GM21717 (cell line): ENCODE measurements around the gene MACF1.
"Not testable (repeated sequence)": the region's sequence is repeated elsewhere in the genome, so short reads cannot be mapped to it uniquely, and the experiment has no call there.

ENCODE experiments used
- ATAC-seq: cut with Tn5 transposase; IDR thresholded peaks from one replicate; pipeline ENCODE4 v1.9.1; 2021; ENCODE audit warnings: mild to moderate bottlenecking, moderate library complexity; ENCODE audit not compliant: unreplicated experiment

MACF1 gene

DNA sequence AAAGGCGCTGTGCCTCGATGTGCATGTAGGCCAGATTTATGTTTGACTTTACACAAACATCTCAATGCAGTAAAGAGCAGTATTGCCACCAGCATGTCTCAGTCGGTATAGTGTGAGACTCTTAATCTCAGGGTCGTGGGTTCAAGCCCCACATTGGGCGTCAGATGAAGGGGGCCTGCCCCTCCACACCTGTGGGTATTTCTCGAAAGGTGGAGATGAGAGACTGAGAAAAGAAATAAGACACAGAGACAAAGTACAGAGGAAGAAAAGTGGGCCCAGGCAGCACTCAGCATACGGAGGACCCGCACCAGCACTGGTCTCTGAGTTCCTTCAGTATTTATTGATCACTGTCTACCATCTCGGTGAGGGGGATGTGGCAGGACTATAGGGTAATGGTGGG lies 299.9 kb downstream of the MACF1 start:
- not testable (repeated sequence) for ATAC-seq

GRCh38 chr1:39505289-39505688 lies 300.8 kb downstream of the MACF1 start:
- no peak for ATAC-seq

GRCh38 chr1:39507230-39507928 lies 302.9 kb downstream of the MACF1 start:
- ATAC-seq, result no peak

- ATAC-seq, result no peak
Measured at GRCh38 chr1:39508266-39508665, 303.8 kb downstream of the MACF1 start.

DNA sequence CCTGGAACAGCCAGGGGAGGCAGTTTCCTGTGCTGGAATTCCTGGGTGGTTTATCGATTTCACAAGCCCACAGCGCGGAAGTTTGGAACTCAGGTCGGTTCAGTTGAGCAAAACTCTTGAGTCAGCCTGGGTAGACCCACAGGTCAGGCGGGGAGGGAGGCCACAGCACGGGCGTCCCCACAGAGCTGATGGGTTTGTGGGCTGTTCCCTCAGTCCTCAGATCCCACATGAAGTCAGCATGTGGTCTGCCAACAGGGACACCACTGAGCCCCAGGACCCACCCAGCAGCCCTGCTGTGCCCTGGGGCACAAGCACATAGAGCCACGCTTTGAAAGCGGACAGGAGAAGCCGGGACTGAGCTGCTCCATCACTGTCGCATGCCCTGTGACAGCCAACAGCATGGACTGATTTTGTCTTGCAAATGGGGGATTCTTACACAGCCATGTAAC lies 304.4 kb downstream of the MACF1 start:
- ATAC-seq, result peak; percentile 20

DNA sequence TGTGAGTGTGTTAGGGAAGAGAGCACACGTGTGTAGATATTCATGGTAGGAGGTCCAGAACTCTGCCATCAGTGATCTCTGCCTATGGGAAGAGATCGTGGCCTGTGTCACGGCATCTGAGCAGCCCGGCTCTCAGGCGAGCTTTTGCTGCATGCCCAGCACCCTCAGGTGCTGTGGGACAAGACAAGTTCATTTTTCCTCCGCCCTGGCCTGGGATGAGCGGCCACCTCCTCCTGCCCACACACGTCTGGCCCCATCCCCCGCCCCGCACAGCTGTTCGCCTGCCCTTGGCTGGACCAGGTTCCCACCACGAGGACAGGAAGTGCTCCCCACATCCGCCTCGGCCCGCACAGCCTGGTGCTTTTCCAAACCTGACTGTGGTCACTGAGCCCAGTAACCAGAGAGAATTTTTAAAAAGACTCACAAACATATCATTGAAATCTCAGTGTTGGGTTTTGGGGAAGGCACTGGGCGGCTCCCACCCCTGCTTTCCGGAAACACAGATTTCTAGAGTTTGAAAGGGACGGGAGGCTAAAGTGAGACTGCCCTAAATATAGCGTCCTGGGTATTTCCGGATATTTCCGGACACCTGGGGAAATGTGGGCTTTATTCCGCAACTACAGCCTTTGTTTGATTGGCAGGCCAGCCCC lies 305.0 kb downstream of the MACF1 start:
- peak; percentile 56 for ATAC-seq

GRCh38 chr1:39510570-39511186 lies 306.2 kb downstream of the MACF1 start:
- not testable (repeated sequence) for ATAC-seq

GRCh38 chr1:39511477-39511876 lies 307.0 kb downstream of the MACF1 start:
- not testable (repeated sequence) for ATAC-seq

- ATAC-seq, result not testable (repeated sequence)
Measured at GRCh38 chr1:39512234-39512847, 307.8 kb downstream of the MACF1 start.

DNA sequence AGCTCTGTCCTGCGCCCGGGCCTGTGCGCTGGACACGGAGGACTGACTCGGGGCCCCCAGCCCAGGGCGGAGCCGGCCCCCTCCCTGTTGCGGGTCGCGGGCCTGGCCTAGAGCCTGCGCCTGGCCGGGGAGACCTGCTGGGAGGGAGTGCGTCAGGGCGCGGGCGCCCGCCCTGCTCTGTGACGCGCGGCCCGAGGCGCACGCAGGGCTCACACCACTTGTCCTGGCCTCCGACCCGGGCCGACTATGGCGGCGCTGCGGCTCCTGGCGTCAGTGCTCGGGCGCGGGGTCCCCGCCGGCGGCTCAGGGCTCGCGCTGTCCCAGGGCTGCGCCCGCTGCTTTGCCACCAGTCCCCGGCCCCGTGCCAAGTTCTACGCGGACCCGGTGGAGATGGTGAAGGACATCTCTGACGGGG lies 310.2 kb downstream of the MACF1 start:
- ATAC-seq, result not testable (repeated sequence)

DNA sequence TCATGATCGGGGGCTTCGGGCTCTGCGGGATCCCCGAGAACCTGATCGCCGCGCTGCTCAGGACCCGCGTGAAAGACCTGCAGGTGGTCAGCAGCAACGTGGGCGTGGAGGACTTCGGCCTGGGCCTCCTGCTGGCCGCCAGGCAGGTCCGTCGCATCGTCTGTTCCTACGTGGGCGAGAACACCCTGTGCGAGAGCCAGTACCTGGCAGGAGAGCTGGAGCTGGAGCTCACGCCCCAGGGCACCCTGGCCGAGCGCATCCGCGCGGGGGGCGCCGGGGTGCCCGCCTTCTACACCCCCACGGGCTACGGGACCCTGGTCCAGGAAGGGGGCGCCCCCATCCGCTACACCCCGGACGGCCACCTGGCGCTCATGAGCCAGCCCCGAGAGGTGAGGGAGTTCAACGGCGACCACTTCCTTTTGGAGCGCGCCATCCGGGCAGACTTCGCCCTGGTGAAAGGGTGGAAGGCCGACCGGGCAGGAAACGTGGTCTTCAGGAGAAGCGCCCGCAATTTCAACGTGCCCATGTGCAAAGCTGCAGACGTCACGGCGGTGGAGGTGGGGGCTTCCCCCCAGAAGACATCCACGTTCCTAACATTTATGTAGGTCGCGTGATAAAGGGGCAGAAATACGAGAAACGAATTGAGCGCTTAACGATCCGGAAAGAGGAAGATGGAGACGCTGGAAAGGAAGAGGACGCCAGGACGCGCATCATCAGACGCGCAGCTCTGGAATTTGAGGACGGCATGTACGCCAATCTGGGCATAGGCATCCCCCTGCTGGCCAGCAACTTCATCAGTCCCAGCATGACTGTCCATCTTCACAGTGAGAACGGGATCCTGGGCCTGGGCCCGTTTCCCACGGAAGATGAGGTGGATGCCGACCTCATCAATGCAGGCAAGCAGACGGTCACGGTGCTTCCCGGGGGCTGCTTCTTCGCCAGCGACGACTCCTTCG lies 310.9 kb downstream of the MACF1 start:
- not testable (repeated sequence) for ATAC-seq

DNA sequence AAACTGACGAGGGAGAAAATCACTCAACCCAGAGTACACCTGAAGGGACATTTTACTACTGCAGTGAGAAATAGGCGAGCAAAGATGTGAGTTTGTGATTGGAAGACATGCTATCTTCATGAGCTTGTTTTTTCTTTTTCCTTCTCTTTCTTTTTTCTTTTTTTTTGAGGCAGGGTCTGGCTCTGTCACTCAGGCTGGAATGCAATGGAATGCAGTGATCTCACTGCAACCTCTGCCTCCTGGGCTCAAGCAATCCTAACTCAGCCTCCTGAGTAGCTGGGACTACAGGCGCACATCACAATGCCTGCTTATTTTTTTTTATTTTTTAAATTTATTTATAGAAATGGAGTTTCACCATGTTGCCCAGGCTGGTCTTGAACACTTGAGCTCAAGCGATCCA lies 312.3 kb downstream of the MACF1 start:
- not testable (repeated sequence) for ATAC-seq

DNA sequence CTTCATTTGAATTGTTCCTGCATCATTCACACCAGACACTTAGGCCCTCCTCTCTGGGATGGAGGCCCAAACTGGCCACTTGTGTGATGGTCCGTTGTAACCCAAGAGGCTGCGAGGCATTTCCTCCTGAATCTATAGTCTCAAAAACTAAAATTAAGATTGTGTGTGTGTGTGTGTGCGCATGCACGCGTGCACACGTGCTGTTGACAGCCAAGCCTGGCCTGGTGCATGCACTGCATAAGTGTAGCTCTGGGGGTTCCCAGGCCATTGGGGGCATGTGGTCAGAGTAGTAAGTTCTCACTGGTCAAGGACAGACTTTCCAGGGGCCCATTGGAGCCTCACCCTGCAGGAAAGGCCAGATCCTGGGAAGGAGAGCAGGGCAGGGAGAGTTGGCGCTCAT lies 313.4 kb downstream of the MACF1 start:
- ATAC-seq, result not testable (repeated sequence)

- ATAC-seq, result not testable (repeated sequence)
Measured at GRCh38 chr1:39519376-39519775, 314.9 kb downstream of the MACF1 start.

- not testable (repeated sequence) for ATAC-seq
Measured at GRCh38 chr1:39522221-39522620, 317.7 kb downstream of the MACF1 start.

GRCh38 chr1:39522661-39523567 lies 318.4 kb downstream of the MACF1 start:
- no peak for ATAC-seq

GRCh38 chr1:39524171-39524570 lies 319.7 kb downstream of the MACF1 start:
- no peak for ATAC-seq

DNA sequence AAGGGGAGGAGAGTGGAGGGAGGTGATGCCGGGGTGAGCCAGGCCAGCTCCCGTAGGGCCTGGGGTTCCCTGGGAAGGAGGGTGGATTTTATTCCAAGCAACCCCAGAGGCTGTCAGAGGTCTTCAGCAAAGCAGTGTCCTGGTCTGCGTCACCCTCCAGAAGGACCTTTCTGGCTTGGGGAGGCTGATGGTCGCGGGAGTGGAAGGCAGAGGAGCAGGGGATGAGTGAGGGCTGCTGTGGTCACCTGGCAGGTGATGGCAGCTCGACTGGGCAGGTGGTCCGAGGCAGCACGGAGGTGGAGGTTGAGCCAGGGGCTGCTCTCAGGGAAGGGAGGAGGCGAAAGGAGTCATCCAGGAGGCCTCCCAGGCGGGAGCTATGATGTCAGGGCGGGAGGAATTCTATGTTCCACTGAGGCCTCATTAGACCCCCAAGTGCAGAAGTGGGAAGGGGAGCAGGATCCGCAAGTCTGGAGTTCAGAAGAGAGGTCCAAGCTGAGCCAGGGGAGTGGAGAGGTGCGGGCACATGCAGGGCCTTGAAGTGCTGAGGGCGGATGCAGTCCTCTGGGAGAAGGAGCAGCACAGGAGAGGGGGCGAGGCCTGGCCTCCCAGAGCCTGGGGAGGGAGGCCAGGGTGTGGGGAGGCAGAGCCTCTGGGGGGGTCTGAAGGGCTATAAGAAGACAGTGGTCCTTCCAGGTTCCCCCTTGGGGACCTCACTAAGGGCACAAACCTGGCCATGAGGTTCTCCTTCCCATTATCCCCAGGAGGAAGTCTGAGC lies 320.3 kb downstream of the MACF1 start:
- no peak for ATAC-seq
